ENCODE results near the gene MEN1.

- TF ChIP-seq CTCF (IDR thresholded peaks at IDR 0.05) = no peak
- no peak for TF ChIP-seq POLR2AphosphoS5 (IDR thresholded peaks at IDR 0.05)
- TF ChIP-seq POLR2A (IDR thresholded peaks at IDR 0.05) = no peak
These were observed 45.6 kb downstream of the MEN1 start for GRCh38 chr11:64764753-64765152.
